GM20000 (cell line): Measurements from ENCODE around the gene PYGO1.

Experiments
- DNase-seq: peaks from one replicate; pipeline ENCODE4 v3.0.0; 2012; ENCODE audit warnings: low spot score
- TF ChIP-seq, protein P1 (sequence below): IDR thresholded peaks from 2 replicates; pipeline ENCODE4 v1.5.1; 2012; ENCODE audit warnings: mild to moderate bottlenecking, control low read depth; ENCODE audit errors: extremely low read depth, missing control alignments

Gene PYGO1

GRCh38 chr15:55535436-55535835 is 52.7 kb downstream of the PYGO1 start:
- TF ChIP-seq, protein P1, sequence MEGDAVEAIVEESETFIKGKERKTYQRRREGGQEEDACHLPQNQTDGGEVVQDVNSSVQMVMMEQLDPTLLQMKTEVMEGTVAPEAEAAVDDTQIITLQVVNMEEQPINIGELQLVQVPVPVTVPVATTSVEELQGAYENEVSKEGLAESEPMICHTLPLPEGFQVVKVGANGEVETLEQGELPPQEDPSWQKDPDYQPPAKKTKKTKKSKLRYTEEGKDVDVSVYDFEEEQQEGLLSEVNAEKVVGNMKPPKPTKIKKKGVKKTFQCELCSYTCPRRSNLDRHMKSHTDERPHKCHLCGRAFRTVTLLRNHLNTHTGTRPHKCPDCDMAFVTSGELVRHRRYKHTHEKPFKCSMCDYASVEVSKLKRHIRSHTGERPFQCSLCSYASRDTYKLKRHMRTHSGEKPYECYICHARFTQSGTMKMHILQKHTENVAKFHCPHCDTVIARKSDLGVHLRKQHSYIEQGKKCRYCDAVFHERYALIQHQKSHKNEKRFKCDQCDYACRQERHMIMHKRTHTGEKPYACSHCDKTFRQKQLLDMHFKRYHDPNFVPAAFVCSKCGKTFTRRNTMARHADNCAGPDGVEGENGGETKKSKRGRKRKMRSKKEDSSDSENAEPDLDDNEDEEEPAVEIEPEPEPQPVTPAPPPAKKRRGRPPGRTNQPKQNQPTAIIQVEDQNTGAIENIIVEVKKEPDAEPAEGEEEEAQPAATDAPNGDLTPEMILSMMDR = no peak
- no peak for DNase-seq

- no peak for DNase-seq
- TF ChIP-seq, protein P1 = no peak
Measured at GRCh38 chr15:55532944-55533343, 55.2 kb downstream of the PYGO1 start.

DNA sequence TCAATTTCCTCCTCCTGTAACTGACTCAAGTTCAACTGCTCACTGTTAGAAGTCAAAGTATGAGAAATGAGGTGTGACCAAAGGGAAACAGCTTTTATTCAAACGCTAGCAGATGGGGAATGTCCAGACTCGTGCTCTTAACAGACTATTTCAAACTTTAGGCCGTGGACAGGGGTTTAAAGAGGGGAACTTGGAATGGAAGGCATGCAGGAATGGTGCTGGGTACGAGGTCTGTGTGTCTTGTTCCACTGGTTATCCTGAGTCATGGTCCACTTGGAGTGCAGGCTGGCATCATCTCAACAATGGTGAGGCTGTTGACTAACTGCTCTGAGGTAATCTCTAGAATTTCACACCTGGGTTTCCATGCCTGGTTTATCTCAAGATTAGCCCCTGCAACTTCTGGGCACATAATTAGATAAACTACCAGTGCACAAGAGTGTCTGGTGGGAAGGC is 57.3 kb downstream of the PYGO1 start:
- DNase-seq = no peak
- TF ChIP-seq, protein P1 = no peak

DNA sequence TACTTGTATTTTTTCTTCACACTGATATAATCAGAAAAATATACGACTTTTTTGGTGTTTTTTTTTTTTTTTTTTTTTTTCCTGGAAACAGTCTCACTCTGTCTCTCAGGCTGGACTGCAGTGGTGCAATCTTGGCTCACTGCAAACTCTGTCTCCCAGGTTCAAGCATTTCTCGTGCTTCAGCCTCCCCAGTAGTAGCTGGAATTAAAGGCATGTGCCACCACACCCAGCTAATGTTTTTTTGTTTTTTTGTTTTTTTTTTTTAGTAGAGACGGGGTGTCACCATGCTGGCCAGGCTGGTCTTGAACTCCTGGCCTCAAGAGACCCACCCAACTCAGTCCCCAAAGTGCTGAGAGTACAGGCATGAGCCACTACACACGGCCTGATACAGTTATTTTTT is 59.3 kb downstream of the PYGO1 start:
- no peak for DNase-seq
- TF ChIP-seq, protein P1 = no peak

GRCh38 chr15:55527150-55527549 is 61.0 kb downstream of the PYGO1 start:
- no peak for DNase-seq
- TF ChIP-seq, protein P1 = no peak

GRCh38 chr15:55526559-55527036 is 61.5 kb downstream of the PYGO1 start:
- TF ChIP-seq, protein P1 = no peak
- DNase-seq = peak; percentile 48

GRCh38 chr15:55522742-55523450 is 65.2 kb downstream of the PYGO1 start:
- TF ChIP-seq, protein P1 = no peak
- DNase-seq = no peak
